Lower leg skin (tissue), 3 donors: ENCODE data around the gene RAB5IF.

Experiments used
- CTCF ChIP-seq, 3 donors: fragments of 450-650 bp; IDR thresholded peaks; one replicate each; pipeline ENCODE4 v1.5.1; 2016; ENCODE audit warnings: antibody characterized with exemption in 3 of 3, mild to moderate bottlenecking in 3 of 3, moderate library complexity in 2 of 3
- POLR2A ChIP-seq, 2 donors: fragments of 450-650 bp; IDR thresholded peaks; one replicate each; pipeline ENCODE4 v1.6.1; 2016 to 2017; ENCODE audit warnings: antibody characterized with exemption in 2 of 2, mild to moderate bottlenecking in 1 of 2, moderate library complexity in 1 of 2

DNA sequence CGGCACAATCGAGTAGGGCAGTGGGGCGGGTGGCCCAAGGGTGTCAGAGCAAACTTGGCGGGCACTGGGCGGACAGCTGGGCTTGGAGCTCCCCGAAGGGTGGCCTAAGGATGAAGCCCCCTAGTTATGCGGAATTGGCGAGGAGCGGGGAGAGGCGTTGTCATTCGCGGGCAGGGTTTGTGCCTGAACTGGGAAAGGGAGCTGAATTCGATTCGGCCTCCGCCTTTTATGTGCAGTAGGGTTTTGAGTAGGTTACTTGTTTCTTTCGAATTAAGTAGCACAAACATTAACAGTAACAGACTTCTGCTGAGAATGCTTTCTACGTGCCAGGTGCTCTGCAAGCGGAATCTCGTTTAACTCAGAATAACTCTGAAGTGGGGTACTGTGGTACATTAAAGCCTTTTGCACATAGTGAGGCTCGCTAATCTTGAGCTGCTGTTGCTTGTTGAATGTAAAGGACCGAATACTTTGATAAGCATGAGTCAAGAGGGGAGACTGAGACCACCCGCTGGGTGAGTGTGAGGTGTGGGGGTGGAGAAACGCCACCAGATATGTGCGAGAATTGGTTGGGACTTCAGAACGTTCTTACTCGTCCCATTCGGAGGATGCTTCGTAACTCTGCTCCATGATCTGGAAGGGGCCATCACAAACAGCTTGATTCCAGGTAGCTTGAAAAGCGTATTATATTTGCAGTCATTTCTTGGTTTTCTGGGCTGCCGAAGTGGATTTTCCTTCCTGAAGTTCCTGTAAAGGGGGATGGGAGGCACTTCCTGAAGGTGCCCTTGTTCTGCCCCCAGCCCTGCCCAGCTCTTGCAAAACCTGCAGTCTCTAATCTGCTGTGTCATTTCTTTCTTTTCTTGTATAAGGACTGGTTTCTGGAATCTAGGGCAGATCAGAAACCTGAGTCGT is 833 bp downstream of the RAB5IF start:
- TF ChIP-seq CTCF (IDR thresholded peaks at IDR 0.05) (no peak), POLR2A (IDR thresholded peaks at IDR 0.05) (no peak)
